MM.1S (cell line): ENCODE data around the gene RNPEP.

Experiments used
- DNase-seq: peaks from one replicate; pipeline ENCODE4 v3.0.0-alpha.2; 2015
- H2AFZ ChIP-seq: fragments of 300-600 bp; sonication (generic); 2 replicates; pipeline ENCODE4 v1.6.0; 2016; ENCODE audit warnings: antibody characterized with exemption, low read length
- H3F3A ChIP-seq: fragments of 300-600 bp; sonication (generic); 2 replicates; pipeline ENCODE4 v1.6.1; 2016; ENCODE audit warnings: mild to moderate bottlenecking, antibody characterized with exemption, low read length, moderate library complexity, mixed read lengths; ENCODE audit not compliant: insufficient read depth
- H3K27ac ChIP-seq: fragments of 300-600 bp; sonication (generic); 2 replicates; pipeline ENCODE4 v1.5.1; 2016; ENCODE audit warnings: mild to moderate bottlenecking, low read length
- H3K27me3 ChIP-seq: fragments of 300-600 bp; sonication (generic); replicated peaks from 2 replicates; pipeline ENCODE4 v1.6.0; 2016; ENCODE audit warnings: low read length; ENCODE audit not compliant: insufficient read depth
- H3K36me3 ChIP-seq: fragments of 300-600 bp; sonication (generic); replicated peaks from 2 replicates; pipeline ENCODE4 v1.6.1; 2016; ENCODE audit warnings: mild to moderate bottlenecking, low read length, mixed read lengths; ENCODE audit not compliant: insufficient read depth
- H3K4me1 ChIP-seq: fragments of 300-600 bp; sonication (generic); 2 replicates; pipeline ENCODE4 v1.6.1; 2016; ENCODE audit warnings: low read length, mixed read lengths
- H3K4me2 ChIP-seq: fragments of 300-600 bp; sonication (generic); 2 replicates; pipeline ENCODE4 v1.6.0; 2016; ENCODE audit warnings: low read depth, low read length
- H3K4me3 ChIP-seq: fragments of 300-600 bp; sonication (generic); 2 replicates; pipeline ENCODE4 v1.5.1; 2016; ENCODE audit warnings: low read length, mixed read lengths
- H3K79me2 ChIP-seq: fragments of 300-600 bp; sonication (generic); 2 replicates; pipeline ENCODE4 v1.6.1; 2016; ENCODE audit warnings: mixed run types, low read length, mixed read lengths
- H3K9ac ChIP-seq: fragments of 300-600 bp; sonication (generic); 2 replicates; pipeline ENCODE4 v1.6.1; 2016; ENCODE audit warnings: low read length, mixed read lengths
- H3K9me2 ChIP-seq: fragments of 300-600 bp; sonication (generic); replicated peaks from 2 replicates; pipeline ENCODE4 v1.6.1; 2016; ENCODE audit warnings: mild to moderate bottlenecking, low read length, mixed read lengths; ENCODE audit not compliant: insufficient read depth
- H3K9me3 ChIP-seq: fragments of 300-600 bp; sonication (generic); replicated peaks from 2 replicates; pipeline ENCODE4 v1.6.1; 2016; ENCODE audit warnings: mild to moderate bottlenecking, low read length, mixed read lengths; ENCODE audit not compliant: insufficient read depth
- H4K20me1 ChIP-seq: fragments of 300-600 bp; sonication (generic); 2 replicates; pipeline ENCODE4 v1.6.1; 2016; ENCODE audit warnings: mild to moderate bottlenecking, low read length, moderate library complexity, mixed read lengths; ENCODE audit not compliant: insufficient read depth
- CTCF ChIP-seq: fragments of 300-600 bp; sonication (generic); IDR thresholded peaks from 2 replicates; pipeline ENCODE4 v1.5.1; 2016; ENCODE audit warnings: antibody characterized with exemption, low read length, mixed read lengths
- EZH2 ChIP-seq: fragments of 300-600 bp; sonication (generic); optimal IDR thresholded peaks from 2 replicates; pipeline ENCODE3; 2017; ENCODE audit warnings: low read depth, mild to moderate bottlenecking, antibody characterized with exemption, low read length, mixed read lengths
- EZH2phosphoT487 ChIP-seq: fragments of 300-600 bp; sonication (generic); IDR thresholded peaks from 2 replicates; pipeline ENCODE4 v1.6.1; 2018; ENCODE audit warnings: antibody characterized with exemption, low read length

The RNPEP gene

GRCh38 chr1:201968202-201968925, 14.1 kb upstream of the RNPEP start:
- peaks cover 29% of the 10 kb centered on the region for H3K4me1 ChIP-seq
- no peaks in the 10 kb centered on the region for H3K9me3 ChIP-seq
- H3K27me3 ChIP-seq, result no peaks in the 10 kb centered on the region
- no peak overlapping the region for H3K4me3 ChIP-seq
- H3K36me3 ChIP-seq, result peaks cover 35% of the 10 kb centered on the region
- no peak for TF ChIP-seq CTCF
- no peak for TF ChIP-seq EZH2phosphoT487
- no peak for TF ChIP-seq EZH2
- no peak overlapping the region for H3K27ac ChIP-seq
- no peak overlapping the region for H2AFZ ChIP-seq
- peaks cover 25% of the 10 kb centered on the region for H3K79me2 ChIP-seq
- no peak overlapping the region for H3K9ac ChIP-seq
- peaks cover 29% of the 10 kb centered on the region for H3F3A ChIP-seq
- peaks cover 3% of the 10 kb centered on the region; the same call in 1 of the 2 replicates for H4K20me1 ChIP-seq
- no peaks in the 10 kb centered on the region for H3K9me2 ChIP-seq
- no peak overlapping the region for H3K4me2 ChIP-seq
- DNase-seq, result no peak

DNA sequence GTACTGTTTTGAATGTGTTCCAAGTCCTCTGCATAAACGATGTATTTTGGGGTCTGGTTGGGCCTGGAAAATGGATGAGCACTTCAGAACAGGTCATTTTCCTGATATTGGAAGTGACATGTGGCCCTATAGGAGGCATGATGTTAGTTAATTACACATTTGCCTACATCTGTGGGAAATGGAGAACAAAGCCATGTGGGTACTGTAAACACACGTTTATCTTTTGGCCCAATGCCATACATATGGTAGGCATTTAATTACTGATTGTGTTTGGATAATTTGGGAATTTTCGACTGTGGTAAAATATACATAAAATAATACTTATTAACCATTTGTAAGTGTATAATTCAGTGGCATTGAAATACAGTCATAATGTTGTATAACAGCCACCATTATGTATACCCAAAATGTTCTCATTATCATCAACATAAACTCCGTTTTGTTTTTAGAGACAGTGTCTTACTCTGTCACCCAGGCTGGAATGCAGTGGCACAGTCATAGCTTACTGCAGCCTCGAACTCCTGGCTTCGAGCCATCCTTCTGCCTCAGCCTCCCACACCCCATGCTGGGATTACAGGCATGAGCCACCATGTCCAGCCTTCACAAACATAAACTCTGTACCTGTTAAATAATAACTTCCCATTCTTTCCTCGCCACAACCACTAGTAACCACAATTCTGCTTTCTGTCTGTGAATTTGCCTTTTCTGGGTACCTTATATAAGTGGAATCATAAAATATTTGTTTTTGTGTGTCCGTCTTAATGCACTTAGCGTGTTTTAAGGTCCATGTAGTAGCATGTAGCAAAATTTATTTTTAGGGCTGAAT, 11.9 kb upstream of the RNPEP start:
- peaks cover 22% of the 10 kb centered on the region for H3K36me3 ChIP-seq
- peaks cover 29% of the 10 kb centered on the region for H3F3A ChIP-seq

DNA sequence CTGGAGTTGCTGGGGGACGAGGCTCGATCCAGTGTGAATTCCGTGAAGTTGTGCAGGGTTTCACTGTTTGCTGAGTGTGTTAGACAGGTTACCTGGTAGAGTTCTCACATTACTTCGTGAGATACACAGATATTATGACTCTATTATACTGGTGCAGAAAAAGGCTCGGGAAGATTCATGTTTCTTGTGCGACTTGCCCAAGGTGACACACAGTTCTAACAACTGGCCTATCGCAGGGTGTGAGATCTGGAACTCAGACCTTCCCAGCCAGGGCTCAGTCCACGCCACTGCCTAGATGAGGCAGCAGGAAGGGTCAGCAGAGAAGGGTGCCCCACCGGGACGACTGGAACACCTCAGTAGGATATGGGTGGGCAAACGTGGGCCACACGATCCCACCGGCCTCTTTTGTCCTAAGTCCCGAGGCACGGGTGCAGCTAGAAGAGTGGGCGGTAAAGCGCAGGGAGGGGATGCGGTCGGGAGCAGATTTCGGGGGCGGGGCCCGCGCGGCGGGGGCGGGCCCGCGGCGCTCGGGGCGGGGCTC, 296 bp upstream of the RNPEP start:
- TF ChIP-seq EZH2phosphoT487, result no peak
- no peak for TF ChIP-seq CTCF
- H3K9ac ChIP-seq, result no peak overlapping the region
- no peaks in the 10 kb centered on the region for H3K9me3 ChIP-seq
- H3K4me1 ChIP-seq, result peaks cover 9% of the 10 kb centered on the region
- H3K4me3 ChIP-seq, result peak overlapping the region; percentile 76
- H3K36me3 ChIP-seq, result no peaks in the 10 kb centered on the region
- DNase-seq, result no peak
- no peaks in the 10 kb centered on the region for H3K9me2 ChIP-seq
- peaks cover 3% of the 10 kb centered on the region; the same call in 1 of the 2 replicates for H3F3A ChIP-seq
- H2AFZ ChIP-seq, result peak overlapping the region; percentile 57
- peak overlapping the region; percentile 84 for H3K4me2 ChIP-seq
- no peaks in the 10 kb centered on the region for H4K20me1 ChIP-seq
- no peaks in the 10 kb centered on the region for H3K27me3 ChIP-seq
- H3K27ac ChIP-seq, result no peak overlapping the region
- peaks cover 38% of the 10 kb centered on the region for H3K79me2 ChIP-seq

More for the DNA sequence above, 11.9 kb upstream of the RNPEP start:
- Histone ChIP-seq H3K9ac (no peak overlapping the region), H2AFZ (no peak overlapping the region), H3K27ac (no peak overlapping the region), H3K79me2 (peaks cover 11% of the 10 kb centered on the region), H3K9me2 (no peaks in the 10 kb centered on the region), H3K27me3 (no peaks in the 10 kb centered on the region), H3K4me1 (peaks cover 29% of the 10 kb centered on the region), H3K9me3 (no peaks in the 10 kb centered on the region), H3K4me3 (no peak overlapping the region), H4K20me1 (peaks cover 3% of the 10 kb centered on the region; the same call in 1 of the 2 replicates), H3K4me2 (no peak overlapping the region)
- TF ChIP-seq EZH2phosphoT487 (no peak), CTCF (no peak), EZH2 (no peak)
- DNase-seq, result no peak
